GM12878 (cell line): ENCODE results near the gene PSMB4. TPM values are rescaled to one million over a fixed set of nuclear protein-coding genes. Genes with fewer than 3 reads are reported as not detected.
A peak's percentile ranks its signal among the peaks of the same experiment; 100 is the strongest.

Experiments used
- ATAC-seq: fragments of 200-7000 bp; cut with Tn5 transposase; 3 replicates; pipeline ENCODE4 v1.9.1; 2020; ENCODE audit warnings: mild to moderate bottlenecking, moderate library complexity
- BruUV-seq: library from RNA; stranded (reverse); fragments of 400-500 nt; replicated peaks from 2 replicates; lab custom pipeline; 2021; lab: Mats Ljungman, UMichigan
- CTCF ChIA-PET: fragments of 300-600 bp; sonication (Branson Sonifier 250); formaldehyde crosslinking; extraction: SDS; loops from one replicate; lab custom pipeline; 2021; ENCODE audit warnings: inconsistent platforms; lab: Yijun Ruan, JAX
- POLR2A ChIA-PET: fragments of 350-600 bp; formaldehyde crosslinking; extraction: SDS; loops from one replicate; lab custom pipeline; 2021; ENCODE audit warnings: inconsistent platforms; lab: Charles Lee
- RAD21 ChIA-PET: fragments of 300-600 bp; sonication (Branson Sonifier 250); formaldehyde crosslinking; loops from one replicate; lab custom pipeline; 2023; ENCODE audit warnings: antibody characterized with exemption; ENCODE audit not compliant: unreplicated experiment; lab: Charles Lee
- SMC1A ChIA-PET: fragments of 300-600 bp; sonication (Branson Sonifier 250); formaldehyde crosslinking; loops from one replicate; lab custom pipeline; 2023; ENCODE audit not compliant: unreplicated experiment, uncharacterized antibody; lab: Charles Lee
- DNase-seq: peaks from one replicate; pipeline ENCODE4 v3.0.0-alpha.2; 2011; ENCODE audit warnings: low read depth, low spot score
- FAIRE-seq: peaks from 3 replicates; lab custom pipeline; 2011; peaks lifted over from hg19 to GRCh38; lab: Jason Lieb, UNC
- H2AFZ ChIP-seq: 2 replicates; pipeline ENCODE4 v1.6.0; 2011; ENCODE audit warnings: low read depth, low read length, control low read depth; ENCODE audit not compliant: control insufficient read depth
- H3K27ac ChIP-seq: 2 replicates; pipeline ENCODE4 v1.5.1; 2011; ENCODE audit warnings: control low read depth; ENCODE audit not compliant: control insufficient read depth, insufficient read depth
- H3K27me3 ChIP-seq, 2 experiments: replicated peaks in 1 of 2; 2 replicates each; pipeline versions ENCODE4 v1.6.0 to v1.6.1; 2011; ENCODE audit warnings: low read length in 1 of 2; ENCODE audit not compliant: control insufficient read depth in 2 of 2, insufficient read depth in 2 of 2
- H3K36me3 ChIP-seq, 2 experiments: 2 replicates each; pipeline ENCODE4 v1.5.1; 2011; ENCODE audit warnings: low read length in 1 of 2; ENCODE audit not compliant: control insufficient read depth in 2 of 2, insufficient read depth in 2 of 2
- H3K4me1 ChIP-seq: 2 replicates; pipeline ENCODE4 v1.6.1; 2011; ENCODE audit warnings: mild to moderate bottlenecking, low read length, moderate library complexity, mixed read lengths; ENCODE audit not compliant: control insufficient read depth, insufficient read depth
- H3K4me2 ChIP-seq: 2 replicates; pipeline ENCODE4 v1.6.0; 2011; ENCODE audit warnings: control low read depth; ENCODE audit not compliant: control insufficient read depth, insufficient read depth
- H3K4me3 ChIP-seq: fragments of 200-600 bp; sonication (generic); 2 replicates; pipeline ENCODE4 v1.5.1; 2016
- H3K79me2 ChIP-seq: 2 replicates; pipeline ENCODE4 v1.6.0; 2011; ENCODE audit warnings: low read length; ENCODE audit not compliant: control insufficient read depth, insufficient read depth
- H3K9ac ChIP-seq: 2 replicates; pipeline ENCODE4 v1.8.0; 2011; ENCODE audit warnings: low read length, control low read depth, mixed read lengths; ENCODE audit not compliant: control insufficient read depth, insufficient read depth
- H3K9me3 ChIP-seq: replicated peaks from 3 replicates; pipeline ENCODE4 v1.5.1; 2011; ENCODE audit warnings: mild to moderate bottlenecking, low read length; ENCODE audit not compliant: control insufficient read depth, insufficient read depth
- H4K20me1 ChIP-seq: 2 replicates; pipeline ENCODE4 v1.6.0; 2011; ENCODE audit not compliant: control insufficient read depth, insufficient read depth
- E4F1 ChIP-seq: fragments of 450-650 bp; IDR thresholded peaks from 2 replicates; pipeline ENCODE4 v1.6.1; 2018; ENCODE audit warnings: borderline replicate concordance, mild to moderate bottlenecking; ENCODE audit not compliant: partially characterized antibody
- RB1 ChIP-seq: fragments of 450-650 bp; formaldehyde crosslinking; IDR thresholded peaks from 2 replicates; pipeline ENCODE4 v1.6.1; 2017; ENCODE audit warnings: mild to moderate bottlenecking, borderline replicate concordance
- REST ChIP-seq: IDR thresholded peaks from 2 replicates; pipeline ENCODE4 v1.6.1; 2012; ENCODE audit warnings: mild to moderate bottlenecking, low read depth, low read length
- RUNX3 ChIP-seq: IDR thresholded peaks from 2 replicates; pipeline ENCODE4 v1.6.1; 2012; ENCODE audit warnings: low read length, inconsistent platforms
- SMC3 ChIP-seq: IDR thresholded peaks from 2 replicates; pipeline ENCODE4 v1.6.1; 2011; ENCODE audit warnings: low read length, improper control_type of control experiment, borderline replicate concordance
- SPI1 ChIP-seq: IDR thresholded peaks from 2 replicates; pipeline ENCODE4 v1.6.1; 2011; ENCODE audit warnings: low read depth, mild to moderate bottlenecking, low read length, moderate library complexity, borderline replicate concordance; ENCODE audit not compliant: insufficient read depth
- SREBF1 ChIP-seq: IDR thresholded peaks from 2 replicates; pipeline ENCODE4 v1.6.1; 2012; ENCODE audit warnings: mild to moderate bottlenecking, low read length
- WGBS: methylation state at CpG from one replicate; pipeline ENCODE4 v1.1.6; 2016; ENCODE audit warnings: low lambda C conversion rate; ENCODE audit not compliant: insufficient replicate concordance, insufficient coverage; ENCODE audit errors: missing lambda C conversion rate; 5-methylcytosine and 5-hydroxymethylcytosine counted together
- in situ Hi-C: fragments of 300-500 bp; cut with MboI; formaldehyde crosslinking; loops from 9 replicates; pipeline ENCODE4 v1.14.3; 2018; ENCODE audit warnings: mixed read lengths
- intact Hi-C: fragments of 100-400 bp; cut with micrococcal nuclease; formaldehyde crosslinking; loops from one replicate; pipeline ENCODE4 v1.14.2; 2022; ENCODE audit not compliant: unreplicated experiment
- polyA plus RNA-seq, 11 experiments: library from polyadenylated mRNA; depleted of rRNA in 4 of 11; unstranded in 6 of 11; stranded (reverse) in 5 of 11; fragments of >200 nt; fragmentation: Nextera tagmentation in 4 of 11; fragmentation: Illumina TruSeq in 1 of 11; extraction: Ambion mirVana in 4 of 11; extraction: Trizol in 1 of 11; gene quantifications; 1 replicate in 1 of 11; 2 replicates in 10 of 11; pipeline versions ENCODE4 v1.2.1 to v1.2.3, GENCODE V29; 2011 to 2016; ENCODE audit warnings: inconsistent platforms in 2 of 11, missing spikeins in 2 of 11, low read depth in 1 of 11
- total RNA-seq, 4 experiments: library from RNA; depleted of rRNA in 3 of 4; stranded (reverse); fragments of >200 nt in 3 of 4; fragmentation: Illumina TruSeq in 1 of 4; extraction: Trizol in 1 of 4; gene quantifications; 2 replicates each; pipeline versions ENCODE4 v1.2.1 to v1.2.3, GENCODE V29; 2013 to 2021
- TF ChIP-seq, protein P1 (sequence below), 3 experiments: IDR thresholded peaks in 2 of 3; conservative IDR thresholded peaks in 1 of 3; 2 replicates each; pipeline ENCODE4 v1.5.1; 2011; ENCODE audit warnings: low read depth in 3 of 3, low read length in 3 of 3, mild to moderate bottlenecking in 3 of 3, control low read depth in 2 of 3, moderate library complexity in 2 of 3, inconsistent platforms in 1 of 3, mixed read lengths in 1 of 3; ENCODE audit not compliant: control insufficient read depth in 2 of 3, insufficient read depth in 1 of 3; ENCODE audit errors: extremely low read depth in 1 of 3

Gene PSMB4
- total and polyA plus RNA-seq, 10 of the 15 experiments (the other 5 are each of a cell fraction or from before 2014, with no cell fraction given): 278 to 610 (median 421) TPM

DNA sequence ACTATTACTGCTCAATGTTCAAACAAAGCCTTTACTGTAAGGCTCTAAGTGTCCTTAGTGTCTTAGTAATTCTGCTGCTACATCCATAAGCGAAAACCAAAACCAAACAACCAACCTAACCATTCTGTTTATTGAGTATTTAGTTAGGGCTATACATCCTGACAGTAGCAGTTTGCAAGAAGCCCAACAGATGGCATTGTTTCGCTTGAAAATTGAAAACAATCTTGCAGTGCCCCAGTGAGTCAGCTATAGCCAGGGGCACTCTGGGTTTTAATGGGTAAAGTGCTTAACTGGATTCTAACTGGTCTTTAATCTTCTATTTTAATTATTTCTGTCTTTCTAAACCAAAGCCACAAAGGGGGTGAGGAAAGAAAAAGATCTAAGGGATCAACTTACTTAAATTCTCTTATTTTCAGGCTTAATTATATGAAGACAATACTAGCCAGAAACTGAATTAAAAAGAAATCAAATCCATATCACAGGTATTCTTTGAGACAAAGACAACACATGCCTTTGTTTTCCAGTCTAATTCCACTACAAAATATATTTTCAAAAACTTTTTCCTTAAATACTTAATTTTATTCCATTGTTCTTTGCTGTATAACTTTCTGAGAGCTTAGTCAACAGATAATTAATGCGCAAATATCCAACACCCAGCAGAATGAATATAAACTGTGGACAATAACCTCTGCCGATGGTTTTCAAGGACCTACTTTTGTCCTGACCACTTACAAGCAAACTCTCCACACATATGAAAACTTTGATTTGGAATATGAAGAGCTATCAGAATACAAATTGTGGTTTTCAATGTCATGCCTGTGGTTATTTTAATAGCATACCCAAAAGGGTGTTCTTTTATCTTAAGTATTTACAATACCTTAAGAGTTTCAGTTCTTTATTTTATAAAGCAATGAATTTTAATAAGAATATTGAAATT, 44.7 kb downstream of the PSMB4 start:
- Histone ChIP-seq H3K27ac (peak overlapping the region; percentile 40; the same call in 1 of the 2 replicates), H3K9ac (no peak overlapping the region), H4K20me1 (no peaks in the 10 kb centered on the region), H3K9me3 (no peaks in the 10 kb centered on the region), H3K36me3 (peaks cover 2 to 12% of the 10 kb centered on the region in 2 experiments; a peak in 3 of 4 replicates), H3K4me2 (no peak overlapping the region; the same call in 1 of the 2 replicates), H3K27me3 (no peaks in the 10 kb centered on the region), H3K4me3 (0 out of 2 replicates have a peak overlapping the region, but pooled peaks have one; percentile 5), H2AFZ (no peak overlapping the region), H3K79me2 (peaks cover 95% of the 10 kb centered on the region), H3K4me1 (peaks cover 15% of the 10 kb centered on the region)
- BruUV-seq: no TSS peak
- intact Hi-C loops: loop anchor here (1.0 to 5.0 kb wide), 4 partner anchors 68 to 392 kb away; partner anchors contain the start of gene CGN
- 28% methylated on average over 4 of the region's 4 CpGs for WGBS
- ChIA-PET POLR2A (interaction anchor here (0.5 to 1.0 kb wide), 3 partner anchors 15 to 29 kb away, joined by 3 to 4 read pairs (median 3); partner anchors contain the start of gene POGZ), SMC1A (interaction anchor here (0.6 to 2.5 kb wide), 22 partner anchors 8 to 437 kb away, joined by 3 to 30 read pairs (median 4); partner anchors contain the start of genes C2CD4D, CGN, PI4KB and POGZ), CTCF (interaction anchor here (0.6 to 2.5 kb wide), 34 partner anchors 9 to 401 kb away, joined by 3 to 33 read pairs (median 4); partner anchors contain the start of genes C2CD4D, POGZ and PSMB4), RAD21 (interaction anchor here (0.9 to 2.5 kb wide), 18 partner anchors 11 to 437 kb away, joined by 3 to 20 read pairs (median 4); partner anchors contain the start of genes CGN, MRPL9, POGZ and RFX5)
- ATAC-seq (peak; percentile 94), DNase-seq (peak; percentile 38), FAIRE-seq (peak; percentile 96)
- in situ Hi-C loops: loop anchor here (10.0 kb wide), 1 partner anchor 391 kb away; the partner anchor contains the start of genes C2CD4D and RORC
- TF ChIP-seq, protein P1, sequence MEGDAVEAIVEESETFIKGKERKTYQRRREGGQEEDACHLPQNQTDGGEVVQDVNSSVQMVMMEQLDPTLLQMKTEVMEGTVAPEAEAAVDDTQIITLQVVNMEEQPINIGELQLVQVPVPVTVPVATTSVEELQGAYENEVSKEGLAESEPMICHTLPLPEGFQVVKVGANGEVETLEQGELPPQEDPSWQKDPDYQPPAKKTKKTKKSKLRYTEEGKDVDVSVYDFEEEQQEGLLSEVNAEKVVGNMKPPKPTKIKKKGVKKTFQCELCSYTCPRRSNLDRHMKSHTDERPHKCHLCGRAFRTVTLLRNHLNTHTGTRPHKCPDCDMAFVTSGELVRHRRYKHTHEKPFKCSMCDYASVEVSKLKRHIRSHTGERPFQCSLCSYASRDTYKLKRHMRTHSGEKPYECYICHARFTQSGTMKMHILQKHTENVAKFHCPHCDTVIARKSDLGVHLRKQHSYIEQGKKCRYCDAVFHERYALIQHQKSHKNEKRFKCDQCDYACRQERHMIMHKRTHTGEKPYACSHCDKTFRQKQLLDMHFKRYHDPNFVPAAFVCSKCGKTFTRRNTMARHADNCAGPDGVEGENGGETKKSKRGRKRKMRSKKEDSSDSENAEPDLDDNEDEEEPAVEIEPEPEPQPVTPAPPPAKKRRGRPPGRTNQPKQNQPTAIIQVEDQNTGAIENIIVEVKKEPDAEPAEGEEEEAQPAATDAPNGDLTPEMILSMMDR (IDR thresholded peaks at IDR 0.05 in 2 of 3, conservative IDR thresholded peaks at IDR 0.05 in 1 of 3; ENCODE audit: control insufficient read depth in 2 of 3, extremely low read depth in 1 of 3, insufficient read depth in 1 of 3, low read depth in 3 of 3, low read length in 3 of 3): peak; percentile 63 to 86 (median 78)
- TF ChIP-seq SREBF1: no peak
- peak; percentile 48; the same call in 1 of the 2 replicates for TF ChIP-seq RB1
- TF ChIP-seq RUNX3: peak; percentile 87
- no peak for TF ChIP-seq REST
- peak; percentile 60; the same call in 1 of the 2 replicates for TF ChIP-seq SMC3
- no peak for TF ChIP-seq E4F1
- TF ChIP-seq SPI1: peak; percentile 44; the same call in 1 of the 2 replicates
